Prostate gland (tissue), 2 donors: Measurements from ENCODE around the gene CDC42BPB. TPM values are rescaled to one million over a fixed set of nuclear protein-coding genes. Genes with fewer than 3 reads are reported as not detected.
"Not testable (repeated sequence)": the region's sequence is repeated elsewhere in the genome, so short reads cannot be mapped to it uniquely, and the experiment has no call there.

ENCODE experiments used
- DNase-seq: peaks from one replicate; pipeline ENCODE4 v3.0.0-alpha.2; 2019; ENCODE audit warnings: low spot score
- H3K27ac ChIP-seq, 2 donors: fragments of 200-600 bp; sonication (generic); 2 replicates each; pipeline ENCODE4 v1.5.1; 2017 to 2019
- H3K27me3 ChIP-seq: fragments of 200-600 bp; sonication (generic); replicated peaks from 2 replicates; pipeline ENCODE4 v1.5.1; 2019; ENCODE audit not compliant: insufficient read depth
- H3K36me3 ChIP-seq, 2 donors: fragments of 200-600 bp; sonication (generic); 1 replicate in 1 of 2; 2 replicates in 1 of 2; pipeline versions ENCODE4 v1.5.1 to v1.8.1; 2017 to 2019
- H3K4me1 ChIP-seq: fragments of 200-600 bp; sonication (generic); replicated peaks from 2 replicates; pipeline ENCODE4 v1.5.1; 2019
- H3K4me3 ChIP-seq, 2 donors: fragments of 200-600 bp; sonication (generic); 2 replicates each; pipeline ENCODE4 v1.5.1; 2017 to 2019
- H3K9me3 ChIP-seq: fragments of 200-600 bp; sonication (generic); 2 replicates; pipeline ENCODE4 v1.5.1; 2017
- CTCF ChIP-seq, 4 experiments: fragments of 200-600 bp in 2 of 4; fragments of 450-650 bp in 2 of 4; sonication (generic) in 2 of 4; IDR thresholded peaks; 1 replicate in 3 of 4; 2 replicates in 1 of 4; pipeline ENCODE4 v1.5.1; 2016 to 2019; ENCODE audit warnings: antibody characterized with exemption in 4 of 4, mild to moderate bottlenecking in 2 of 4, moderate library complexity in 2 of 4
- POLR2A ChIP-seq: fragments of 450-650 bp; IDR thresholded peaks from one replicate; pipeline ENCODE4 v1.6.1; 2016; ENCODE audit warnings: antibody characterized with exemption, mild to moderate bottlenecking
- POLR2AphosphoS5 ChIP-seq: sonication (generic); formaldehyde crosslinking; IDR thresholded peaks from one replicate; pipeline ENCODE4 v1.6.1; 2017; ENCODE audit warnings: antibody characterized with exemption
- WGBS: methylation state at CpG from one replicate; pipeline ENCODE4 v1.1.5; 2018; 5-methylcytosine and 5-hydroxymethylcytosine counted together
- intact Hi-C: fragments of 100-400 bp; cut with DNase I; formaldehyde crosslinking; loops from one replicate; pipeline ENCODE4 v1.14.2; 2022
- total RNA-seq, 2 donors: library from RNA; depleted of rRNA; stranded (reverse); fragments of >200 nt; gene quantifications; one replicate each; pipeline ENCODE4 v1.1.0, GENCODE V29; 2016

CDC42BPB gene
- total RNA-seq, 2 donors from 2014 or later: 78.9 to 172 TPM

- no peak for DNase-seq
Measured at GRCh38 chr14:103027451-103027850, 29.9 kb downstream of the CDC42BPB start.

GRCh38 chr14:103026988-103027387 is 30.4 kb downstream of the CDC42BPB start:
- Histone ChIP-seq H3K4me1 (peaks cover 9% of the 10 kb centered on the region), H3K9me3 (no peaks in the 10 kb centered on the region), H3K27me3 (no peaks in the 10 kb centered on the region), H3K27ac (no peak overlapping the region), H3K4me3 (no peak overlapping the region), H3K36me3 (no peaks in the 10 kb centered on the region)
- intact Hi-C loops: no loop called here
- WGBS: 85% methylated on average over 3 of the region's 3 CpGs
- TF ChIP-seq CTCF (IDR thresholded peaks at IDR 0.05) (no peak), POLR2AphosphoS5 (no peak), POLR2A (no peak)
- DNase-seq: no peak

More at GRCh38 chr14:103027451-103027850, 29.9 kb downstream of the CDC42BPB start:
- H3K27ac ChIP-seq: no peak overlapping the region
- no peaks in the 10 kb centered on the region for H3K9me3 ChIP-seq
- H3K27me3 ChIP-seq: no peaks in the 10 kb centered on the region
- no peak overlapping the region for H3K4me3 ChIP-seq
- intact Hi-C loops: no loop called here
- H3K4me1 ChIP-seq: peaks cover 11% of the 10 kb centered on the region
- 96% methylated on average over 3 of the region's 3 CpGs for WGBS
- no peaks in the 10 kb centered on the region for H3K36me3 ChIP-seq
- TF ChIP-seq CTCF (IDR thresholded peaks at IDR 0.05): no peak
- no peak for TF ChIP-seq POLR2AphosphoS5
- no peak for TF ChIP-seq POLR2A

- H3K27me3 ChIP-seq, H3K27ac ChIP-seq, H3K36me3 ChIP-seq, intact Hi-C loops, H3K9me3 ChIP-seq, H3K4me3 ChIP-seq, DNase-seq, H3K4me1 ChIP-seq: not testable (repeated sequence)
- 96% methylated on average over 6 of the region's 6 CpGs for WGBS
Measured at GRCh38 chr14:103026196-103026595, 31.2 kb downstream of the CDC42BPB start.

GRCh38 chr14:103023881-103024473 is 33.4 kb downstream of the CDC42BPB start:
- Histone ChIP-seq H3K4me3 (no peak overlapping the region), H3K4me1 (peaks cover 4% of the 10 kb centered on the region), H3K9me3 (no peaks in the 10 kb centered on the region), H3K36me3 (no peaks in the 10 kb centered on the region), H3K27me3 (no peaks in the 10 kb centered on the region), H3K27ac (no peak overlapping the region)
- TF ChIP-seq POLR2A (no peak), CTCF (IDR thresholded peaks at IDR 0.05) (no peak), POLR2AphosphoS5 (no peak)
- WGBS: 80% methylated on average over 15 of the region's 15 CpGs
- intact Hi-C loops: no loop called here
- no peak for DNase-seq

GRCh38 chr14:103022685-103023044 is 34.7 kb downstream of the CDC42BPB start:
- no peak for DNase-seq
- TF ChIP-seq CTCF (IDR thresholded peaks at IDR 0.05): no peak
- TF ChIP-seq POLR2A: no peak
- TF ChIP-seq POLR2AphosphoS5: no peak
- H3K27ac ChIP-seq: no peak overlapping the region
- no peaks in the 10 kb centered on the region for H3K4me1 ChIP-seq
- H3K4me3 ChIP-seq: no peak overlapping the region
- no peaks in the 10 kb centered on the region for H3K9me3 ChIP-seq
- intact Hi-C loops: no loop called here
- H3K27me3 ChIP-seq: no peaks in the 10 kb centered on the region
- 37% methylated on average over 2 of the region's 2 CpGs for WGBS
- no peaks in the 10 kb centered on the region for H3K36me3 ChIP-seq
